HFFc6 (cell line): Measurements from ENCODE around the gene PAPPA2. TPM values are rescaled to one million over a fixed set of nuclear protein-coding genes. Genes with fewer than 3 reads are reported as not detected.

Source experiments
- DNase-seq: peaks from one replicate; pipeline ENCODE4 v3.0.0-alpha.2; 2018
- H3K27ac Mint-ChIP-seq: 2 replicates; pipeline ENCODE4 v1.8.0; 2020; ENCODE audit warnings: mild to moderate bottlenecking, mixed read lengths
- H3K27me3 Mint-ChIP-seq: 2 replicates; pipeline ENCODE4 v1.8.0; 2021; ENCODE audit warnings: mild to moderate bottlenecking, moderate library complexity, mixed read lengths; ENCODE audit not compliant: insufficient read depth
- H3K36me3 Mint-ChIP-seq: 2 replicates; pipeline ENCODE4 v1.8.0; 2021; ENCODE audit warnings: low read depth, mixed read lengths
- H3K4me1 Mint-ChIP-seq: 2 replicates; pipeline ENCODE4 v1.8.0; 2020; ENCODE audit warnings: low read depth, mixed read lengths
- H3K4me3 Mint-ChIP-seq: 2 replicates; pipeline ENCODE4 v1.8.0; 2020; ENCODE audit warnings: mild to moderate bottlenecking, moderate library complexity, mixed read lengths
- H3K9me3 Mint-ChIP-seq: 2 replicates; pipeline ENCODE4 v1.8.0; 2020; ENCODE audit warnings: mild to moderate bottlenecking, mixed read lengths
- total RNA-seq, 6 experiments: library from RNA; stranded (reverse); fragmentation: NEBNext Ultra II Directional; extraction: Animal tissue kit (Norgen Biotek cat#: 25700); gene quantifications; 2 replicates in 1 of 6; 3 replicates in 5 of 6; pipeline ENCODE4 v1.2.3, GENCODE V29; 2021
- TF ChIP-seq, protein P1 (sequence below): fragments of 200-600 bp; sonication (generic); IDR thresholded peaks from 2 replicates; pipeline ENCODE4 v1.5.0; 2021; ENCODE audit warnings: antibody characterized with exemption, mild to moderate bottlenecking

PAPPA2 gene
- total RNA-seq, 6 experiments from 2014 or later, result 0.16 to 1.1 (median 0.42) TPM

DNA sequence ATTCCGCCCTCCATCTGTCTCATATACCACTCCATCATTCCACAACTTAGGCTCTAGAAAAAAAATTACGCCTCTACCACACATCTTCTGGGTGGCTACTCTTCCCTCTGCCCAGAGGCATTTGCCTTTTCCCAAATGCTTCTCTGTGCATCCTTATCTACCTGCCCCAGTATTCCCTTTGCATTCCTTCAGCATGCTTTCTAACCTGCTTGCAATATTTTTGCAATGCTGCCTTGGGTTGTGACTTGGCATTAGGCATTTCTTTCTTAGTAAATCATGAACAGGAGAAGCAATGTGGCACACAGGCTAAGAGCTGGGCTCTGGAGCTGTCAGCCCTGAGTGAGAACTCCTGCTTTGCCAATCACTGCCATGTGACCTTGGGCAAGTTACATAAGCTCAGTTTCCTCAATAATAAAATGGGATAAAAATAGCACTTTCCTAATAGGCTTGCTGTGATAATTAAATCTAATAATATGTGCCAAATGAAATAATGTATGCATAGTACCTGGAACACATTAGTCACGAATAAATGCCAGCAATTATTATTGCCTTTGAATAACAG lies 425.6 kb downstream of the PAPPA2 start:
- DNase-seq, result no peak
- Mint-ChIP-seq H3K4me3 (no peak overlapping the region), H3K36me3 (no peaks in the 10 kb centered on the region), H3K4me1 (no peaks in the 10 kb centered on the region), H3K9me3 (no peaks in the 10 kb centered on the region; the same call in 1 of the 2 replicates), H3K27ac (no peak overlapping the region), H3K27me3 (peaks cover 6% of the 10 kb centered on the region)
- TF ChIP-seq, protein P1, sequence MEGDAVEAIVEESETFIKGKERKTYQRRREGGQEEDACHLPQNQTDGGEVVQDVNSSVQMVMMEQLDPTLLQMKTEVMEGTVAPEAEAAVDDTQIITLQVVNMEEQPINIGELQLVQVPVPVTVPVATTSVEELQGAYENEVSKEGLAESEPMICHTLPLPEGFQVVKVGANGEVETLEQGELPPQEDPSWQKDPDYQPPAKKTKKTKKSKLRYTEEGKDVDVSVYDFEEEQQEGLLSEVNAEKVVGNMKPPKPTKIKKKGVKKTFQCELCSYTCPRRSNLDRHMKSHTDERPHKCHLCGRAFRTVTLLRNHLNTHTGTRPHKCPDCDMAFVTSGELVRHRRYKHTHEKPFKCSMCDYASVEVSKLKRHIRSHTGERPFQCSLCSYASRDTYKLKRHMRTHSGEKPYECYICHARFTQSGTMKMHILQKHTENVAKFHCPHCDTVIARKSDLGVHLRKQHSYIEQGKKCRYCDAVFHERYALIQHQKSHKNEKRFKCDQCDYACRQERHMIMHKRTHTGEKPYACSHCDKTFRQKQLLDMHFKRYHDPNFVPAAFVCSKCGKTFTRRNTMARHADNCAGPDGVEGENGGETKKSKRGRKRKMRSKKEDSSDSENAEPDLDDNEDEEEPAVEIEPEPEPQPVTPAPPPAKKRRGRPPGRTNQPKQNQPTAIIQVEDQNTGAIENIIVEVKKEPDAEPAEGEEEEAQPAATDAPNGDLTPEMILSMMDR, result no peak

DNA sequence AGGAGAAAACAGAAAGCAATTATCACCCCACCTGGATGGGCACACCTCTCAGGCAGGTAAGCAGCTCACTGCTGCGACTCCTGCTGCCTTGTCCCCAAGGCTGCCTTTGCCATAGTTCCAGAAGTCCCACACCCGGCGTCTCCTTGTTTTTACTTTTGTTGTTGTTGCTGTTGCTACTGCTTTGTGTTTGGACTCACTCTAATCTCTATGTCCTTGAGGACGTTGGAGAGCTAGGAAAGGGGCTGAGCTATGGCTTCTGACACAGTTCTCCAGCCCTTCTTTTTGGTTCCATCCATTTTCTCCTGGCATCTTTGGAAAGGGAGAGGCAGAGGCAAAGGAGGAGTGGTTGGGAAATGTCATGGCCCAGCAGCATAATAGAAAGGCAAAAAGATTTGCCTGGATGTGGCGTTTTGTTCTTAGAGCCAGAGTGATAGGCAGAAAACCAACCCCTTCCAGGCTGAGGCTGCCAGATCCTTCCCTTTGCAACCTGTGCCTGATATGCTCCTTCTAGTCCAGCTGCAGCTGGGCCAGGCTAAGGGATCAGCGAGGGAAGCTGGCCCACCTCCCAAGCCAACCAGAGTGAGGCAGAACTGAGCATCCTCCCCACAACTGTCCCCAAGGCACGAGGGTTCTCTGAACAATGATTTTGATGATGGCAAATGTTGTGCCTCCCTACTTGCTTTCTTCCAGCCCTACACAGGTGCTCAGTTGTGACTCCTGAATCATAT lies 430.8 kb downstream of the PAPPA2 start:
- no peak overlapping the region for H3K4me3 Mint-ChIP-seq
- H3K4me1 Mint-ChIP-seq, result peaks cover 10% of the 10 kb centered on the region
- H3K27ac Mint-ChIP-seq, result no peak overlapping the region
- TF ChIP-seq, protein P1, result no peak
- no peak for DNase-seq
- H3K27me3 Mint-ChIP-seq, result peaks cover 11% of the 10 kb centered on the region
- no peaks in the 10 kb centered on the region for H3K36me3 Mint-ChIP-seq
- no peaks in the 10 kb centered on the region; the same call in 1 of the 2 replicates for H3K9me3 Mint-ChIP-seq

DNA sequence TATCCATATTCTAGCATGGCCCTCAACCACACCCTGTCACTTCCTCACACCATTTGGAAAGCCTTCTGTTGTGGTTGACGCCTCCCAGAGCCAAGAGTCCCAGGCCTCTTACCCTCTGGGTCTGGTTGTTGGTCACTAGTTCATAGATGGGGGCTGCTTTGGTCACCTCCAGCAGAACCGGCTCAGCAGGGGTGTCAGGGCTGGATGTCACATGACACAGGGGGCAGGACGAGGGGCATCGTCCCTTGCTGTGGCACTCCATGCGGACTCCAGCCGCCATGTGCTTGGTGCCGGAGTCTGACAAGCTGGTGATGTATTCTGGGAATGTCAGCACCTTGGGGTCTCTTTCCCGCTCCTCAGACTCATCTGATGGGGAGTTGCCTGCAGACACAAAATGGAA lies 431.5 kb downstream of the PAPPA2 start:
- peaks cover 10% of the 10 kb centered on the region for H3K4me1 Mint-ChIP-seq
- H3K9me3 Mint-ChIP-seq, result no peaks in the 10 kb centered on the region; the same call in 1 of the 2 replicates
- no peak for DNase-seq
- peaks cover 11% of the 10 kb centered on the region for H3K27me3 Mint-ChIP-seq
- H3K4me3 Mint-ChIP-seq, result no peak overlapping the region
- TF ChIP-seq, protein P1, result no peak
- no peaks in the 10 kb centered on the region for H3K36me3 Mint-ChIP-seq
- H3K27ac Mint-ChIP-seq, result no peak overlapping the region
